Measurements from ENCODE around the gene DBNL. TPM values are rescaled to one million over a fixed set of nuclear protein-coding genes. Genes with fewer than 3 reads are reported as not detected.

Gene DBNL
- polyA plus RNA-seq, 3 donors = 228 to 321 (median 304) TPM

DNA sequence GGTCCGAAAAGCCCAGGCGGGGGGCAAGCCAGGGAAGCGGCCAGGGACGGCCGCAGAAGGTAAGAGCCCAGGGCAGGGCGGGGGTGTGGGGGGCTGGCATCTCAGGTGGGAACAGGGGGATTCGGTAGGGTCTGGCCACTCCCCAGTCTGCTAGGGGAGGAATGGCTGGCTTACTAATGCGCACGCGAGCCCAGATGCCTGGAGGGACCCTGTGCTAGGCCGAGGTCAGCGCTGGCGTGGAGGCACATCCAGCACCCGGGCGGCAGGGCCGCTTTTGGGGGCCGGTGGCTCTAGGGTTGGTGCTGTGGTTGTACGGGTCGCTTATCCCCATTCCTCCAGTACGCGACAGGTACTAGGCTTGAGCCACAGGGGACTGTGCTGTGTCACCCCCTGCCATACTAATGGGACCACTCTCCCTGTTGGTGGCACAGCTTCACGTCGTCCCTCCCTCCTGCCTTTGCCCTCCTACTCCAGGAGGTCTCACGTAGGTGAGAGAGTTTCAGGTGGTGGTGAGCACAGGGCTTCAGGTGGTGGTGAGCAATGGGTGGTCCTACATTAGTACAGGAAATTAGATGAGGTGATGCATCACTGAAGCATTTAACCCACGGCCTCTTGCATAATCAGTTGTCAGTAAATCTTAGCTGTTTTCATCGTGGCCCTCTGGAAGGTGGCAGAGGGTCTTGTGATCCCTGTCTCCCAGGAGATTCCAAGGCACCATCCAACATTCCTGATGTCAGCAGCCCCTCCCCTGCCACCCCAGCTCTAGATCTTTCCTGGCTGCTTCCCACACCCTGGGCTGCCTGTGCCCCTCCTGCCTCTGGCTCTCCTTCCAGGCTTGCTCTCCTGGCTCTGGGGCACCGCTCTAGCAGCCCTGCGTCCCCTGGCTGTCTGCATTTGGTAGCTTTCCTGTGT, 60.6 kb downstream of the DBNL start:
- peaks cover 14 to 34% of the 10 kb centered on the region in 2 donors for H3K27me3 ChIP-seq (ENCODE audit: control insufficient read depth in 2 of 2, insufficient read depth in 2 of 2, low read length in 2 of 2)
- H3K9ac ChIP-seq (ENCODE audit: insufficient read depth, low read length, poor library complexity, severe bottlenecking) = no peak overlapping the region
- TF ChIP-seq, protein P1, sequence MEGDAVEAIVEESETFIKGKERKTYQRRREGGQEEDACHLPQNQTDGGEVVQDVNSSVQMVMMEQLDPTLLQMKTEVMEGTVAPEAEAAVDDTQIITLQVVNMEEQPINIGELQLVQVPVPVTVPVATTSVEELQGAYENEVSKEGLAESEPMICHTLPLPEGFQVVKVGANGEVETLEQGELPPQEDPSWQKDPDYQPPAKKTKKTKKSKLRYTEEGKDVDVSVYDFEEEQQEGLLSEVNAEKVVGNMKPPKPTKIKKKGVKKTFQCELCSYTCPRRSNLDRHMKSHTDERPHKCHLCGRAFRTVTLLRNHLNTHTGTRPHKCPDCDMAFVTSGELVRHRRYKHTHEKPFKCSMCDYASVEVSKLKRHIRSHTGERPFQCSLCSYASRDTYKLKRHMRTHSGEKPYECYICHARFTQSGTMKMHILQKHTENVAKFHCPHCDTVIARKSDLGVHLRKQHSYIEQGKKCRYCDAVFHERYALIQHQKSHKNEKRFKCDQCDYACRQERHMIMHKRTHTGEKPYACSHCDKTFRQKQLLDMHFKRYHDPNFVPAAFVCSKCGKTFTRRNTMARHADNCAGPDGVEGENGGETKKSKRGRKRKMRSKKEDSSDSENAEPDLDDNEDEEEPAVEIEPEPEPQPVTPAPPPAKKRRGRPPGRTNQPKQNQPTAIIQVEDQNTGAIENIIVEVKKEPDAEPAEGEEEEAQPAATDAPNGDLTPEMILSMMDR (IDR thresholded peaks at IDR 0.05) = no peak
- peak overlapping the region in 1 of 3 experiments; percentile 28 for H3K4me3 ChIP-seq (replicated peaks in 1 of 3; ENCODE audit: low read depth in 2 of 3, low read length in 3 of 3)
- no peak overlapping the region for H3K27ac ChIP-seq (ENCODE audit: low read depth in 1 of 2, low read length in 2 of 2)
- H4K20me1 ChIP-seq (ENCODE audit: insufficient read depth, low read length) = no peaks in the 10 kb centered on the region
- no peaks in the 10 kb centered on the region for H3K36me3 Mint-ChIP-seq
- H3K9me3 Mint-ChIP-seq = peaks cover 0 to 8% (median 0%) of the 10 kb centered on the region in 7 donors
- H3K4me1 Mint-ChIP-seq = peaks cover 3% of the 10 kb centered on the region
- peak overlapping the region; percentile 63 for H2AFZ ChIP-seq (ENCODE audit: insufficient read depth, low read depth, low read length, poor library complexity, severe bottlenecking)
- H3K4me3 Mint-ChIP-seq = peak overlapping the region; percentile 16 to 63
- H3K9me3 ChIP-seq (replicated peaks in 1 of 2; ENCODE audit: control insufficient read depth in 1 of 2, insufficient read depth in 1 of 2, low read length in 2 of 2) = no peaks in the 10 kb centered on the region
- no peaks in the 10 kb centered on the region for H3K36me3 ChIP-seq (replicated peaks in 1 of 2; ENCODE audit: control insufficient read depth in 1 of 2, insufficient read depth in 2 of 2, low read length in 2 of 2)
- H3K4me2 ChIP-seq (replicated peaks; ENCODE audit: extremely low read depth, low read length, poor library complexity, severe bottlenecking) = no peak overlapping the region
- H3K79me2 ChIP-seq (ENCODE audit: insufficient read depth, low read length) = no peaks in the 10 kb centered on the region
- H3K27ac Mint-ChIP-seq = peak overlapping the region in 1 of 7 donors; percentile 50
- intact Hi-C loops (cut with micrococcal nuclease) = no loop called here
- peaks cover 37 to 47% (median 38%) of the 10 kb centered on the region in 3 donors for H3K27me3 Mint-ChIP-seq (ENCODE audit: low read depth in 3 of 3)
- 62% methylated on average over 17 of the region's 28 CpGs for WGBS (ENCODE audit: insufficient coverage)
- H3K4me1 ChIP-seq (ENCODE audit: control insufficient read depth in 1 of 2, insufficient read depth in 2 of 2, low read length in 2 of 2) = peaks cover 0 to 5% of the 10 kb centered on the region in 2 donors
- DNase-seq = no peak

DNA sequence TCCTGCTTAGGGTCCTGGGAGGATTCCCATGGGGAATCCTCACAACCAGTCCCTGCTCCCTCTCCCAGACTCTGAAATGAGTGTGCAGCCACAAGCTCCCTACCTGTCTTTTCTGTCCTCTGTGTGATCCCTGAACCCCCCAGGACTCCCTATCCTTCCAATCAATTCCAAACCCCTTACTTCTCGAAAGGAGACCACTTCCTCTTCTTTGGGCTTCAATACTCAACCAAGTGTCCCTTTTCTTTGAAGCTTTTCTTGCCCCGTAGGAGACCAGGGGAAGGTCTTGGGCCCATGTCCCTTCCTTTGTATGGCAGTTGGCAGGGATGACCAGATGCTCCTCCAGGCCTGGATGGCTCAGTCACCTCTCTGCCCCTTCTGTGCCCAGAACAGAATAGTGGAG, 61.3 kb downstream of the DBNL start:
- no peaks in the 10 kb centered on the region for H3K9me3 ChIP-seq (replicated peaks in 1 of 2; ENCODE audit: control insufficient read depth in 1 of 2, insufficient read depth in 1 of 2, low read length in 2 of 2)
- intact Hi-C loops (cut with micrococcal nuclease) = no loop called here
- TF ChIP-seq, protein P1 (IDR thresholded peaks at IDR 0.05) = no peak
- H3K4me1 Mint-ChIP-seq = peaks cover 3% of the 10 kb centered on the region
- H3K4me1 ChIP-seq (ENCODE audit: control insufficient read depth in 1 of 2, insufficient read depth in 2 of 2, low read length in 2 of 2) = peaks cover 0 to 5% of the 10 kb centered on the region in 2 donors
- DNase-seq = no peak
- H3K27me3 Mint-ChIP-seq (ENCODE audit: low read depth in 3 of 3) = peaks cover 37 to 44% (median 38%) of the 10 kb centered on the region in 3 donors
- H3K36me3 ChIP-seq (replicated peaks in 1 of 2; ENCODE audit: control insufficient read depth in 1 of 2, insufficient read depth in 2 of 2, low read length in 2 of 2) = no peaks in the 10 kb centered on the region
- 51% methylated on average over 2 of the region's 2 CpGs for WGBS (ENCODE audit: insufficient coverage)
- no peak overlapping the region for H3K4me2 ChIP-seq (replicated peaks; ENCODE audit: extremely low read depth, low read length, poor library complexity, severe bottlenecking)
- H3K9ac ChIP-seq (ENCODE audit: insufficient read depth, low read length, poor library complexity, severe bottlenecking) = no peak overlapping the region
- H3K36me3 Mint-ChIP-seq = no peaks in the 10 kb centered on the region
- no peak overlapping the region for H3K27ac Mint-ChIP-seq
- no peak overlapping the region for H2AFZ ChIP-seq (ENCODE audit: insufficient read depth, low read depth, low read length, poor library complexity, severe bottlenecking)
- no peak overlapping the region for H3K27ac ChIP-seq (ENCODE audit: low read depth in 1 of 2, low read length in 2 of 2)
- peak overlapping the region in 1 of 2 donors; percentile 63 for H3K4me3 Mint-ChIP-seq
- no peaks in the 10 kb centered on the region for H4K20me1 ChIP-seq (ENCODE audit: insufficient read depth, low read length)
- no peaks in the 10 kb centered on the region for H3K79me2 ChIP-seq (ENCODE audit: insufficient read depth, low read length)
- H3K27me3 ChIP-seq (ENCODE audit: control insufficient read depth in 2 of 2, insufficient read depth in 2 of 2, low read length in 2 of 2) = peaks cover 14 to 34% of the 10 kb centered on the region in 2 donors
- H3K9me3 Mint-ChIP-seq = peaks cover 0 to 8% (median 0%) of the 10 kb centered on the region in 7 donors
- H3K4me3 ChIP-seq (replicated peaks in 1 of 3; ENCODE audit: low read depth in 2 of 3, low read length in 3 of 3) = no peak overlapping the region
